Stomach (tissue), 9 donors: ENCODE data around the gene ERI2. TPM values are rescaled to one million over a fixed set of nuclear protein-coding genes. Genes with fewer than 3 reads are reported as not detected.

ENCODE experiments used
- DNase-seq, 2 donors: peaks; one replicate each; pipeline versions ENCODE4 v3.0.0 to v3.0.0-alpha.2; 2013 to 2019
- H3K27ac ChIP-seq, 5 donors: fragments of 200-600 bp in 4 of 5; sonication (generic) in 4 of 5; one replicate each; pipeline ENCODE4 v1.5.1; 2013 to 2019; ENCODE audit warnings: mild to moderate bottlenecking in 1 of 5, moderate library complexity in 1 of 5
- H3K27me3 ChIP-seq, 3 donors: fragments of 200-600 bp; sonication (generic); one replicate each; pipeline ENCODE4 v1.5.1; 2017 to 2019; ENCODE audit warnings: mixed run types in 1 of 3
- H3K36me3 ChIP-seq, 4 donors: fragments of 200-600 bp; sonication (generic); 1 replicate in 3 of 4; 2 replicates in 1 of 4; pipeline ENCODE4 v1.5.1; 2016 to 2019
- H3K4me1 ChIP-seq, 4 donors: fragments of 200-600 bp; sonication (generic); one replicate each; pipeline ENCODE4 v1.5.1; 2016 to 2019
- H3K4me3 ChIP-seq, 4 donors: fragments of 200-600 bp; sonication (generic) in 3 of 4; one replicate each; pipeline ENCODE4 v1.5.1; 2016 to 2019; ENCODE audit warnings: mild to moderate bottlenecking in 1 of 4
- H3K9me3 ChIP-seq, 4 donors: fragments of 200-600 bp; sonication (generic); one replicate each; pipeline ENCODE4 v1.5.1; 2016 to 2019
- EP300 ChIP-seq: sonication (generic); formaldehyde crosslinking; IDR thresholded peaks from one replicate; pipeline ENCODE4 v1.6.1; 2017; ENCODE audit warnings: antibody characterized with exemption
- POLR2A ChIP-seq, 4 donors: fragments of 450-650 bp; IDR thresholded peaks; one replicate each; pipeline ENCODE4 v1.6.1; 2016; ENCODE audit warnings: antibody characterized with exemption in 4 of 4, control low read depth in 2 of 4, mild to moderate bottlenecking in 1 of 4, moderate library complexity in 1 of 4
- POLR2AphosphoS5 ChIP-seq, 3 donors: sonication (generic); formaldehyde crosslinking; IDR thresholded peaks; one replicate each; pipeline ENCODE4 v1.6.1; 2016; ENCODE audit warnings: antibody characterized with exemption in 3 of 3
- WGBS, 5 donors: extraction: QIAGEN DNeasy Blood & Tissue Kit in 3 of 5; methylation state at CpG; one replicate each; pipeline versions ENCODE4 v1.1.5 to v1.1.7; 2013 to 2018; 5-methylcytosine and 5-hydroxymethylcytosine counted together
- intact Hi-C: fragments of 100-400 bp; cut with DNase I; formaldehyde crosslinking; loops from one replicate; pipeline ENCODE4 v1.15.1; 2023; ENCODE audit warnings: low total_unique reads
- polyA plus RNA-seq, 3 donors: library from polyadenylated mRNA; stranded (reverse); fragments of 200-250 nt; gene quantifications; one replicate each; pipeline ENCODE4 v1.2.3, GENCODE V29; 2013
- total RNA-seq, 5 donors: library from RNA; depleted of rRNA; stranded (reverse); fragments of >200 nt; gene quantifications; one replicate each; pipeline versions ENCODE4 v1.1.0 to v1.2.3, GENCODE V29; 2014 to 2016
- TF ChIP-seq, protein P1 (sequence below), 7 experiments: fragments of 450-650 bp in 4 of 7; fragments of 200-600 bp in 3 of 7; sonication (generic) in 3 of 7; IDR thresholded peaks; one replicate each; pipeline ENCODE4 v1.5.1; 2016 to 2019; ENCODE audit warnings: antibody characterized with exemption in 7 of 7, control low read depth in 2 of 7, mild to moderate bottlenecking in 1 of 7
- donor health status: healthy with polysubstance abuse.
- donor health status: Bipolar disorder and iron deficiency.
- donor health status: healthy.

Gene ERI2
- total and polyA plus RNA-seq, 8 donors: 8.5 to 49.0 (median 11.4) TPM

DNA sequence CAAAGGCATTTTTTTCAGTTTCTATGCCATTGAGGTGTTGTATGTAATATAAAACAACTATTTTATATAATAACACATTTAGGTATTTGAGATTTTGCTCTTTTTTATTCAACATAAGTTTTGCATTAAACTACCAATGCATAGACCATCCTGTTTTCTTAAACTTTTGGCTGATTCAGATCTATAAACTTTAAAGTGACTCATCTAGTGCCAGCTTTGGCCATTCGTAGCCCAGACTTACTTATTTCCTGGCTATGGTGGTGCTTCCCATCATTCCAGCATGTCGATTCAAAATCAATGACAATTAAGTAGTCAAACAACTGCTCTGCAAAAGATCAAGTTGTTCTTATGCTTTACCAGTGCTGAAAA, 3.1 kb downstream of the ERI2 start:
- TF ChIP-seq, protein P1, sequence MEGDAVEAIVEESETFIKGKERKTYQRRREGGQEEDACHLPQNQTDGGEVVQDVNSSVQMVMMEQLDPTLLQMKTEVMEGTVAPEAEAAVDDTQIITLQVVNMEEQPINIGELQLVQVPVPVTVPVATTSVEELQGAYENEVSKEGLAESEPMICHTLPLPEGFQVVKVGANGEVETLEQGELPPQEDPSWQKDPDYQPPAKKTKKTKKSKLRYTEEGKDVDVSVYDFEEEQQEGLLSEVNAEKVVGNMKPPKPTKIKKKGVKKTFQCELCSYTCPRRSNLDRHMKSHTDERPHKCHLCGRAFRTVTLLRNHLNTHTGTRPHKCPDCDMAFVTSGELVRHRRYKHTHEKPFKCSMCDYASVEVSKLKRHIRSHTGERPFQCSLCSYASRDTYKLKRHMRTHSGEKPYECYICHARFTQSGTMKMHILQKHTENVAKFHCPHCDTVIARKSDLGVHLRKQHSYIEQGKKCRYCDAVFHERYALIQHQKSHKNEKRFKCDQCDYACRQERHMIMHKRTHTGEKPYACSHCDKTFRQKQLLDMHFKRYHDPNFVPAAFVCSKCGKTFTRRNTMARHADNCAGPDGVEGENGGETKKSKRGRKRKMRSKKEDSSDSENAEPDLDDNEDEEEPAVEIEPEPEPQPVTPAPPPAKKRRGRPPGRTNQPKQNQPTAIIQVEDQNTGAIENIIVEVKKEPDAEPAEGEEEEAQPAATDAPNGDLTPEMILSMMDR (IDR thresholded peaks at IDR 0.05): no peak
- TF ChIP-seq POLR2A (IDR thresholded peaks at IDR 0.05) (no peak), POLR2AphosphoS5 (IDR thresholded peaks at IDR 0.05) (no peak), EP300 (no peak)
- intact Hi-C loops: no loop called here
- WGBS, 5 donors: 49 to 68% (median 64%) methylated on average over 2 of the region's 2 CpGs

DNA sequence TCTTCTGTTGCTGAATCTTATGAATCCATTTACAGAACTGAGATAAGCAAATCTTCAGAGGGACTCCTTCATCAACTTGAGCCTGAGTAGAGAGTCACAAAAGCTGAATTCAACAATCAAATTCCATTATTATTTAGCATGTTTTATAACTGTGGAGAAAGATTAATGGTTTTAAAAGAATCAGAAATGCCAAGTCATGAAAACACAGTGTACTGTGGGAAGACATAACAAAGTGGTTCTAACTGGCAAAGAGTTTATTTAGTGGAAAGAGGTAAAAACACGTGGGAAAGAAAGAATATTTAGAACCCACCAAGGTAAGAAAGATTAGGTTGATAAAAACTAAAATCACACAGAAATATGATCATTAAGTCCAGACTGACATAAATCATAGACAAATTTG, 5.0 kb downstream of the ERI2 start:
- peaks cover 8 to 45% (median 28%) of the 10 kb centered on the region in 4 donors for H3K4me1 ChIP-seq
- TF ChIP-seq, protein P1 (IDR thresholded peaks at IDR 0.05): no peak
- TF ChIP-seq POLR2AphosphoS5 (IDR thresholded peaks at IDR 0.05) (no peak), POLR2A (IDR thresholded peaks at IDR 0.05) (no peak), EP300 (no peak)
- H3K4me3 ChIP-seq: no peak overlapping the region
- WGBS, 5 donors: 27 to 48% (median 36%) methylated on average over 1 of the region's 1 CpG
- H3K36me3 ChIP-seq: peaks cover 0 to 36% (median 29%) of the 10 kb centered on the region in 4 donors
- DNase-seq: no peak
- H3K9me3 ChIP-seq: no peaks in the 10 kb centered on the region
- H3K27ac ChIP-seq: no peak overlapping the region
- no peaks in the 10 kb centered on the region for H3K27me3 ChIP-seq
- intact Hi-C loops: no loop called here

More for the DNA sequence above, 3.1 kb downstream of the ERI2 start:
- no peak for DNase-seq
- Histone ChIP-seq H3K9me3 (no peaks in the 10 kb centered on the region), H3K27ac (no peak overlapping the region), H3K27me3 (no peaks in the 10 kb centered on the region), H3K36me3 (peaks cover 0 to 22% (median 19%) of the 10 kb centered on the region in 4 donors), H3K4me3 (no peak overlapping the region), H3K4me1 (peaks cover 8 to 59% (median 40%) of the 10 kb centered on the region in 4 donors)

DNA sequence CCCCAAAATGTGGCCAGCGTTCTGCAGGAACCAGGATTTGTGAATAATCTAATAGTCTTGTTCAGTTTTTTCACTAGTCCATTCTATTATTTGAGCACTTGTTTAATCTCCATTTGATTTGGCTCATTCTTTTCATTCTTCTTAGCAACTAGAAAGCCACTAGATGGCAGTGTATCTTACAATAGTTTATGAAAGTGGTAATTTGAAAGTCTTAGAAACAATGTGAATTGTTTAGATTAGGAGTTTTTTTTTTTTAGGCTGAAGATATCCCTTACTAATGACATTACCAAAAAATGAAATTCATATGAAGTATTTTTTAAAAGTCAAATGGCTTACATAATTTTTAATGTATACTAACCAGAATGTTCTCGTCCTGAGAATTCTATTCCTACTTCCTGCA, 6.7 kb downstream of the ERI2 start:
- intact Hi-C loops: loop anchor here (10.0 kb wide), 1 partner anchor 285 kb away; no protein-coding TSS in a partner anchor
- Histone ChIP-seq H3K9me3 (no peaks in the 10 kb centered on the region), H3K27ac (peak overlapping the region in 1 of 5 donors; percentile 1), H3K4me1 (peaks cover 0 to 31% (median 15%) of the 10 kb centered on the region in 4 donors), H3K36me3 (peaks cover 0 to 36% (median 31%) of the 10 kb centered on the region in 4 donors), H3K4me3 (no peak overlapping the region), H3K27me3 (no peaks in the 10 kb centered on the region)
- no peak for TF ChIP-seq POLR2A (IDR thresholded peaks at IDR 0.05)
- TF ChIP-seq EP300: no peak
- TF ChIP-seq POLR2AphosphoS5 (IDR thresholded peaks at IDR 0.05): no peak
- TF ChIP-seq, protein P1 (IDR thresholded peaks at IDR 0.05): peak in 5 of 7 experiments; percentile 45 to 58 (median 53)
- DNase-seq: peak in 1 of 2 donors; percentile 41
- 34 to 50% (median 44%) methylated on average over 2 of the region's 2 CpGs for WGBS, 5 donors

DNA sequence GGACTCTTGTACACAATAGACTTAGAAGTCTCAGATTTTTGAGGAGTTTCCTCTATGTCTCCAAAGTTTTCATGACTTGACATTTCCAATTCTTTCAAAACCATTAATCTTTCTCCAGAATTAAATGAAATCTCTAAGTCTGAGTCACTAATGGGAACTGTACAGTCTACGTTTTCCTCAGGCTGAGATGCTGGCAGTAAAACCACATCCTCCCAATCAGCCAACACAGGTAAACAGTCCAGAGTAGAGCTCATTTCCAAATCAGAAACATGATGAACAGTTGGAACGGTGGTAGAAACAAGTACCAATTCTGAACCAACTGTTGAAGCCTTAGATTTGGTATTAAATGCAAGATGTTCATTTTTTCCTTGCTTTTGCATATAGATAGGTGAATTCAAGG, 7.9 kb downstream of the ERI2 start:
- peaks cover 0 to 20% (median 9%) of the 10 kb centered on the region in 4 donors for H3K4me1 ChIP-seq
- intact Hi-C loops: loop anchor here (10.0 kb wide), 1 partner anchor 286 kb away; no protein-coding TSS in a partner anchor
- no peaks in the 10 kb centered on the region for H3K27me3 ChIP-seq
- H3K9me3 ChIP-seq: no peaks in the 10 kb centered on the region
- WGBS, 5 donors: 23 to 48% (median 37%) methylated on average over 2 of the region's 2 CpGs
- TF ChIP-seq EP300 (no peak), POLR2AphosphoS5 (IDR thresholded peaks at IDR 0.05) (no peak), POLR2A (IDR thresholded peaks at IDR 0.05) (no peak)
- TF ChIP-seq, protein P1 (IDR thresholded peaks at IDR 0.05): no peak
- no peak overlapping the region for H3K27ac ChIP-seq
- no peak for DNase-seq
- no peak overlapping the region for H3K4me3 ChIP-seq
- peaks cover 0 to 36% (median 31%) of the 10 kb centered on the region in 4 donors for H3K36me3 ChIP-seq
